Lower leg skin (tissue), 4 donors: Measurements from ENCODE around the gene REC8. TPM values are rescaled to one million over a fixed set of nuclear protein-coding genes. Genes with fewer than 3 reads are reported as not detected.
"Not testable (repeated sequence)": the region's sequence is repeated elsewhere in the genome, so short reads cannot be mapped to it uniquely, and the experiment has no call there.

Source experiments
- DNase-seq, 2 donors: peaks; one replicate each; pipeline ENCODE4 v3.0.0-alpha.2; 2019; ENCODE audit warnings: low spot score in 2 of 2
- H3K4me3 ChIP-seq: fragments of 200-600 bp; sonication (generic); 2 replicates; pipeline ENCODE4 v1.5.1; 2017; ENCODE audit warnings: mild to moderate bottlenecking, low read depth; ENCODE audit not compliant: poor library complexity, severe bottlenecking
- CTCF ChIP-seq, 3 donors: fragments of 450-650 bp; IDR thresholded peaks; one replicate each; pipeline ENCODE4 v1.5.1; 2016; ENCODE audit warnings: antibody characterized with exemption in 3 of 3, mild to moderate bottlenecking in 3 of 3, moderate library complexity in 2 of 3
- POLR2A ChIP-seq, 2 donors: fragments of 450-650 bp; IDR thresholded peaks; one replicate each; pipeline ENCODE4 v1.6.1; 2016 to 2017; ENCODE audit warnings: antibody characterized with exemption in 2 of 2, mild to moderate bottlenecking in 1 of 2, moderate library complexity in 1 of 2
- WGBS, 2 donors: methylation state at CpG; one replicate each; pipeline ENCODE4 v1.1.5; 2018; 5-methylcytosine and 5-hydroxymethylcytosine counted together
- intact Hi-C: fragments of 100-400 bp; cut with DNase I; formaldehyde crosslinking; loops from one replicate; pipeline ENCODE4 v1.15.0; 2023; ENCODE audit warnings: low total_unique reads
- total RNA-seq, 4 donors: library from RNA; depleted of rRNA; stranded (reverse); fragments of >200 nt; gene quantifications; one replicate each; pipeline ENCODE4 v1.1.0, GENCODE V29; 2016

REC8 gene
- total RNA-seq, 4 donors from 2014 or later = 1.2 to 7.1 (median 2.4) TPM

GRCh38 chr14:24212924-24213865 is 41.3 kb downstream of the REC8 start, which contains the start of gene CHMP4A:
Gene CHMP4A, minus strand, starts transcription at chr14:24213488. Its CDS starts 49 bp downstream, at chr14:24213439.
- WGBS, 2 donors = 1% methylated on average over 29 to 52 of the region's 53 CpGs
- DNase-seq = peak; percentile 98 to 99
- TF ChIP-seq POLR2A (IDR thresholded peaks at IDR 0.05) = peak in 1 of 2 donors; percentile 89
- peak in 1 of 3 donors; percentile 88 for TF ChIP-seq CTCF (IDR thresholded peaks at IDR 0.05)
- H3K4me3 ChIP-seq = peak within 1 kb of the TSS; percentile 57
- intact Hi-C loops = no loop called here

GRCh38 chr14:24213866-24214662 is 42.2 kb downstream of the REC8 start:
- peak in 1 of 2 donors; percentile 20 for DNase-seq
- H3K4me3 ChIP-seq = no peak overlapping the region
- TF ChIP-seq CTCF (IDR thresholded peaks at IDR 0.05) = no peak
- TF ChIP-seq POLR2A (IDR thresholded peaks at IDR 0.05) = no peak
- WGBS, 2 donors = 92 to 93% methylated on average over 7 of the region's 7 CpGs
- intact Hi-C loops = no loop called here

DNA sequence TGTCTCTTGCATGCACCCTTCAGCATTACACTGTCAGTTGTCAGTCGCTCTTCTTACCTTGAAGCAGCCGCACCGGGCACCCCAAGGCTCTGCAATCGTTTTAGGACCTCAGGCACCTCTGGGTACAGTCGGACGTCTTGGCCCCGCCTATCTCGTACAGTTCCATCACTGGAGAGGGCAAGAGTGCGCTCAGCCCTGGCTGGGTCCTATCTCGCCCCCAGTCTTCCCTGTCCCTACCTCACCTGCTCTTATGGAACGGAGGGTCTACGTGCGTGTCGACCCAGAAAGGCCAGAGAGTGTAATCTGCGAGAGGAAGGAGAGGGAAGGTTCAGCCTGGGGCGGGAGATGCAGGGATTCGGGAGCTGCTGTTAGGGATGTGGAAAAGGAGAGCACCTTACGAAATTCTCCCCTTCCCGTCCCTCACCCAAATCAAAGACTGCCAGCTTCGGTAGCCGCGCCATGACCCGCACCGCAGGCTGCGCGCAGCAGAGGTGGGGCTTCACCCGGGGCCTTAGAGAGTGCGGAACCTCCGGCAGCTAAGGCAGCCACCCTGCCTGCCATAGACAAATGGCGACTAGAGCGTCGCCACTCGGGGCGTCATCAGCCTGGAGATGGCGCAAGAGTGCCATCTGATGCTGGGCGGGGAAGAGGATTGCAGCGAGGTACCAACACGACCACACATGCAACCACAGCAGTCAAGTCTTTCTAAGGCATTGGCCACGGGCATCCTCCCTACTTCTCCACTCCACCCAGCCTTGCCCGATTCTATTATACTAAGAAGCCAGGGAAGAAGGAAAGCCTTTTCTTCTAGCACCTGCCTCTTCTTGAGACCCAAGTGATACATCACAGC is 43.8 kb downstream of the REC8 start, which contains the start of gene MDP1:
Gene MDP1, minus strand, starts transcription at position 572 of the 850 bp plus-strand sequence. Its CDS starts 111 bp downstream, at position 461.
- TF ChIP-seq POLR2A (IDR thresholded peaks at IDR 0.05) = no peak
- peak in 1 of 3 donors; percentile 8 for TF ChIP-seq CTCF (IDR thresholded peaks at IDR 0.05)
- 0% methylated on average over 35 to 40 of the region's 40 CpGs for WGBS, 2 donors
- H3K4me3 ChIP-seq = peak within 1 kb of the TSS; percentile 63
- DNase-seq = peak; percentile 86 to 97
- intact Hi-C loops = no loop called here

DNA sequence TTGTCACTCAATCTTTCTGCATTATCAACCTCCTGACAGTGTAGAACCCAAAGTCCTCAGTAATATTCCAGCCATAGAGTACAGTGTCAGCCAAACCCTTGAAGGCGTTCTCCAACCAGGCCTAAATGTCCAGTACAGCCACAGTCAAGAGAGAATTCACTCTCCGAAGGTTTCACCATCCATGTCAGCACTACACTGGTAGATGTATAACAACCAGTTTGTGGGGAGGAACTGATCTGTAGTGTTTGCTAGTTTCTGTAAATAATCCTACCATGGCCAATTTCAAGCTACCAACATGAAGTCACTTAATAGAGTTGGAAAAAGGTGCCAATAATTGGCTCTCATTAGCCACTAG is 44.4 kb downstream of the REC8 start:
- intact Hi-C loops = no loop called here
- H3K4me3 ChIP-seq = no peak overlapping the region
- WGBS, 2 donors = 89 to 100% methylated on average over 2 of the region's 2 CpGs
- DNase-seq = peak in 1 of 2 donors; percentile 3
- TF ChIP-seq POLR2A (IDR thresholded peaks at IDR 0.05) = no peak
- no peak for TF ChIP-seq CTCF (IDR thresholded peaks at IDR 0.05)

DNA sequence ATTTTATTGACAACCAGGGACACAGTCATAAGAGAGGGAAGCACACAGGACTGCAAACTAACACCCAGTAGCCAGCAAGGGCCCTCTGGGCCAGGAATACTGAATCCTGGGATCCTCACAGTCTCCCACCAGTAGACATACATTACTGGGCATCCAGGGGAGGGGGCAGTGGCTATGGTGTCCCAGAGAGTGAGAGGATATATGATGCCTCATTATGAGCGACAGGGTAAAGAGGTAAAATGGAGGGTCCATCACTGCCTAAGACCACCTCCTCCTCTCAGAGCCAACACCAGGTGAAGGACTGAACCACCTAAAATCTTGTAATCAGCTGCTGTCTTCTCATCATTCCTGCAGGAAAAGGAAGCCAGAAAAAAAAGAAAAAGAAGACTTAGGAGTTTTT is 45.0 kb downstream of the REC8 start:
- 93 to 100% methylated on average over 1 of the region's 1 CpG for WGBS, 2 donors
- H3K4me3 ChIP-seq, intact Hi-C loops: not testable (repeated sequence)
- peak in 1 of 2 donors; percentile 68 for DNase-seq
